ENCODE measurements around the gene AMZ1. TPM values are rescaled to one million over a fixed set of nuclear protein-coding genes. Genes with fewer than 3 reads are reported as not detected.
A peak's percentile ranks its signal among the peaks of the same experiment; 100 is the strongest.

Gene AMZ1
- total RNA-seq, 1 donor from 2014 or later: not detected

- Histone ChIP-seq H3K4me1 (no peaks in the 10 kb centered on the region), H3F3A (ENCODE audit: low read depth) (peaks cover 3% of the 10 kb centered on the region), H3K79me2 (ENCODE audit: low read depth) (peaks cover 8% of the 10 kb centered on the region), H2AFZ (replicated peaks) (no peak overlapping the region), H3K9me3 (ENCODE audit: low read depth) (no peaks in the 10 kb centered on the region), H3K4me2 (no peak overlapping the region), H3K4me3 (no peak overlapping the region), H3K27ac (peak overlapping the region; percentile 44), H4K20me1 (ENCODE audit: low read depth) (peaks cover 14% of the 10 kb centered on the region), H3K27me3 (no peaks in the 10 kb centered on the region), H3K36me3 (no peaks in the 10 kb centered on the region), H3K9ac (no peak overlapping the region)
- no peak for TF ChIP-seq EZH2 (IDR thresholded peaks at IDR 0.05)
- TF ChIP-seq EZH2phosphoT487 (IDR thresholded peaks at IDR 0.05): no peak
- TF ChIP-seq, protein P1, sequence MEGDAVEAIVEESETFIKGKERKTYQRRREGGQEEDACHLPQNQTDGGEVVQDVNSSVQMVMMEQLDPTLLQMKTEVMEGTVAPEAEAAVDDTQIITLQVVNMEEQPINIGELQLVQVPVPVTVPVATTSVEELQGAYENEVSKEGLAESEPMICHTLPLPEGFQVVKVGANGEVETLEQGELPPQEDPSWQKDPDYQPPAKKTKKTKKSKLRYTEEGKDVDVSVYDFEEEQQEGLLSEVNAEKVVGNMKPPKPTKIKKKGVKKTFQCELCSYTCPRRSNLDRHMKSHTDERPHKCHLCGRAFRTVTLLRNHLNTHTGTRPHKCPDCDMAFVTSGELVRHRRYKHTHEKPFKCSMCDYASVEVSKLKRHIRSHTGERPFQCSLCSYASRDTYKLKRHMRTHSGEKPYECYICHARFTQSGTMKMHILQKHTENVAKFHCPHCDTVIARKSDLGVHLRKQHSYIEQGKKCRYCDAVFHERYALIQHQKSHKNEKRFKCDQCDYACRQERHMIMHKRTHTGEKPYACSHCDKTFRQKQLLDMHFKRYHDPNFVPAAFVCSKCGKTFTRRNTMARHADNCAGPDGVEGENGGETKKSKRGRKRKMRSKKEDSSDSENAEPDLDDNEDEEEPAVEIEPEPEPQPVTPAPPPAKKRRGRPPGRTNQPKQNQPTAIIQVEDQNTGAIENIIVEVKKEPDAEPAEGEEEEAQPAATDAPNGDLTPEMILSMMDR (IDR thresholded peaks at IDR 0.05): no peak
- peaks cover under 1% of the 10 kb centered on the region for H3K9me3 Mint-ChIP-seq
- peaks cover 32% of the 10 kb centered on the region for H3K4me1 Mint-ChIP-seq
- peak overlapping the region; percentile 50 for H3K27ac Mint-ChIP-seq
- no peak for DNase-seq (ENCODE audit: low spot score)
- H3K27me3 Mint-ChIP-seq (ENCODE audit: insufficient read depth, low read depth): peaks cover 9% of the 10 kb centered on the region
- peaks cover 20% of the 10 kb centered on the region for H3K36me3 Mint-ChIP-seq
- no peak overlapping the region for H3K4me3 Mint-ChIP-seq
These were observed 76.6 kb downstream of the AMZ1 start for GRCh38 chr7:2764621-2765020.

Other genes starting within 250 kb of the AMZ1 start
- not detected in 2 replicates for gene GRIFIN, start 211.8 kb upstream of the AMZ1 start, total RNA-seq (ENCODE audit: low replicate concordance)
- gene LFNG, start 168.4 kb upstream of the AMZ1 start, total RNA-seq (ENCODE audit: low replicate concordance): 58.0 and 177 TPM in 2 replicates
- 9.3 and 52.2 TPM in 2 replicates for gene BRAT1, start 132.7 kb upstream of the AMZ1 start, total RNA-seq (ENCODE audit: low replicate concordance)
- gene IQCE, start 129.2 kb upstream of the AMZ1 start, total RNA-seq (ENCODE audit: low replicate concordance): 4.6 and 10.1 TPM in 2 replicates
- gene TTYH3, start 56.2 kb upstream of the AMZ1 start, total RNA-seq (ENCODE audit: low replicate concordance): 13.2 and 60.0 TPM in 2 replicates
- gene GNA12, start 156.1 kb downstream of the AMZ1 start, total RNA-seq (ENCODE audit: low replicate concordance): 32.2 and 34.7 TPM in 2 replicates

Measured in neural progenitor cell (in vitro differentiated cells).